ENCODE data around the gene A2ML1. TPM values are rescaled to one million over a fixed set of nuclear protein-coding genes. Genes with fewer than 3 reads are reported as not detected.

Gene A2ML1
- total and polyA plus RNA-seq, 12 donors, result 0.13 to 0.20 TPM; not detected in 10

DNA sequence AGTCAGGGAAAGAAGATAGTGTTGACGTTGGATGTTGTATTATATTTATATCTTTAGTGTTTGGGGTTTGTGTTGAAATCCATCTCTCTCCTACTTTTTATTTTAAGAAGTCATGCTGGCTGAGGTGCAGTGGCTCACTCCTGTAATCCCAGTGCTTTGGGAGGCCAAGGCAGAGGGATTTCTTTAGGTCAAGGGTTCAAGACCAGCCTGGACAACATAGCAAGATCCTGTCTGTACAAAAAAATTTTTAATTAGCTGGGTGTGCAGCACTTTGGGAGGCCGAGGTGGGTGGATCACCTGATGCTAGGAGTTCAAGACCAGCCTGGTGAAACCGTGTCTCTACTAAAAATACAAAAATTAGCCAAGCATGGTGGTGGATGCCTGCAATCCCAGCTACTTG is 23.9 kb downstream of the A2ML1 start:
- H3K27ac ChIP-seq, result no peak overlapping the region
- H3K36me3 ChIP-seq, result no peaks in the 10 kb centered on the region
- H3K27me3 ChIP-seq, result no peaks in the 10 kb centered on the region
- intact Hi-C loops (cut with DNase I), result no loop called here
- DNase-seq (no peak), ATAC-seq (no peak)
- no peaks in the 10 kb centered on the region for H3K9me3 ChIP-seq
- 69 to 75% methylated on average over 3 of the region's 3 CpGs for WGBS, 2 donors
- TF ChIP-seq, protein P1, sequence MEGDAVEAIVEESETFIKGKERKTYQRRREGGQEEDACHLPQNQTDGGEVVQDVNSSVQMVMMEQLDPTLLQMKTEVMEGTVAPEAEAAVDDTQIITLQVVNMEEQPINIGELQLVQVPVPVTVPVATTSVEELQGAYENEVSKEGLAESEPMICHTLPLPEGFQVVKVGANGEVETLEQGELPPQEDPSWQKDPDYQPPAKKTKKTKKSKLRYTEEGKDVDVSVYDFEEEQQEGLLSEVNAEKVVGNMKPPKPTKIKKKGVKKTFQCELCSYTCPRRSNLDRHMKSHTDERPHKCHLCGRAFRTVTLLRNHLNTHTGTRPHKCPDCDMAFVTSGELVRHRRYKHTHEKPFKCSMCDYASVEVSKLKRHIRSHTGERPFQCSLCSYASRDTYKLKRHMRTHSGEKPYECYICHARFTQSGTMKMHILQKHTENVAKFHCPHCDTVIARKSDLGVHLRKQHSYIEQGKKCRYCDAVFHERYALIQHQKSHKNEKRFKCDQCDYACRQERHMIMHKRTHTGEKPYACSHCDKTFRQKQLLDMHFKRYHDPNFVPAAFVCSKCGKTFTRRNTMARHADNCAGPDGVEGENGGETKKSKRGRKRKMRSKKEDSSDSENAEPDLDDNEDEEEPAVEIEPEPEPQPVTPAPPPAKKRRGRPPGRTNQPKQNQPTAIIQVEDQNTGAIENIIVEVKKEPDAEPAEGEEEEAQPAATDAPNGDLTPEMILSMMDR (IDR thresholded peaks at IDR 0.05), result no peak
- peaks cover 0 to 10% (median 7%) of the 10 kb centered on the region in 9 donors for H3K4me1 ChIP-seq
- no peak overlapping the region for H3K4me3 ChIP-seq

DNA sequence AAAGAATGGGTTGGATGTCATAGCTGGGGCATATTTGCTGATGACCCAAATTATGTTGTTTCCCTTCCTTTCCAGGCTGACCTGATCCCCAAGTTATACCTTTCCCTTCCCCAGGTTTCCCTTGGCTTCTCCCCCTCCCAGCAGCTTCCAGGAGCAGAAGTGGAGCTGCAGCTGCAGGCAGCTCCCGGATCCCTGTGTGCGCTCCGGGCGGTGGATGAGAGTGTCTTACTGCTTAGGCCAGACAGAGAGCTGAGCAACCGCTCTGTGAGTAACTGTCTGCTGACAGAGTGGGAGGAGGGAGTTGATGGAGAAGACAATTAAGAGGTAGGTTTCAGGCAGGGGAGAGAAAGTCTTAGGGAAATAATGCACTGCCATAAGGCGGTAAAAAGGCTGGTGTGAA is 25.0 kb downstream of the A2ML1 start:
- DNase-seq (no peak), ATAC-seq (no peak)
- H3K27ac ChIP-seq, result no peak overlapping the region
- H3K36me3 ChIP-seq, result no peaks in the 10 kb centered on the region
- TF ChIP-seq, protein P1 (IDR thresholded peaks at IDR 0.05), result no peak
- H3K4me3 ChIP-seq, result no peak overlapping the region
- intact Hi-C loops (cut with DNase I), result no loop called here
- no peaks in the 10 kb centered on the region for H3K27me3 ChIP-seq
- 88 to 93% methylated on average over 6 of the region's 6 CpGs for WGBS, 2 donors
- no peaks in the 10 kb centered on the region for H3K9me3 ChIP-seq
- H3K4me1 ChIP-seq, result peaks cover 0 to 12% (median 7%) of the 10 kb centered on the region in 9 donors

DNA sequence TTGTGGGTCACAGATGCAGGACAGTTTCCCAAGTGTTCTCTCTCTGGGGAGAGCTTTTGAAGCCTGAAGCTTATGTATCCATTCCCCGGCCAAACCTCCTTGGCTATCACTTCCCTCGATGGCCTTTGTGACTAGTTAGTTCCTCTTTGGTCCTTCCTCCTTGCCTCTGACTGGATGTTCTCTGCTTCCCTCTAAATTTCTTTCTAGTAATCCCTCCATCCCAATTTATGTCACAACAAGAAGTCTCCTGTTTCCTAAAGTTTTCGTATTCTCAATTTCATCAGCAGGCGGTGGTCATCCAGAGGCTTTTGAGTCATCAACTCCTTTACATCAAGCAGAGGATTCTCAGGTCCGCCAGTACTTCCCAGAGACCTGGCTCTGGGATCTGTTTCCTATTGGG is 27.5 kb downstream of the A2ML1 start:
- TF ChIP-seq, protein P1 (IDR thresholded peaks at IDR 0.05), result no peak
- Histone ChIP-seq H3K4me3 (no peak overlapping the region), H3K36me3 (no peaks in the 10 kb centered on the region), H3K27ac (no peak overlapping the region), H3K9me3 (no peaks in the 10 kb centered on the region), H3K27me3 (no peaks in the 10 kb centered on the region), H3K4me1 (peaks cover 0 to 14% (median 2%) of the 10 kb centered on the region in 9 donors)
- WGBS, 2 donors, result 82 to 86% methylated on average over 5 of the region's 5 CpGs
- DNase-seq, result no peak
- no peak for ATAC-seq
- intact Hi-C loops (cut with DNase I), result loop anchor here in 1 of 10 donors (10.0 kb wide), 1 partner anchor 165 kb away; no protein-coding TSS in a partner anchor

DNA sequence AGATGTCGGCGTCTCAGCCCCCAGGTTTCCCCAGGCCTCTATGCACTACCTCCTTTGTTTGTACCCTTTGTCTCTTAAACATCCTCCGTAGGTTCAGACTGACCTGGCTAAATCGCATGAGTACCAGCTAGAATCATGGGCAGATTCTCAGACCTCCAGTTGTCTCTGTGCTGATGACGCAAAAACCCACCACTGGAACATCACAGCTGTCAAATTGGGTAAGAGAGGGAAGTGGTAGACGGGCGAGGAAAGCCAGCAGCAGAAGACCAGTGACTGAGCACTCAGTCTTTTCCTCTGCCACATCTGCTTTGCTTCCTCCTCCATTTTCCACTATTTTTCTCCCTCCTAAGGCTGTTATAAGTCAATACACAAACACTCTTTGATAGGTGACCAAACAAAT is 29.7 kb downstream of the A2ML1 start:
- intact Hi-C loops (cut with DNase I), result loop anchor here in 1 of 10 donors (10.0 kb wide), 1 partner anchor 167 kb away; no protein-coding TSS in a partner anchor
- TF ChIP-seq, protein P1 (IDR thresholded peaks at IDR 0.05), result no peak
- ATAC-seq, result peak in 2 of 8 donors; percentile 15 to 16
- Histone ChIP-seq H3K27ac (no peak overlapping the region), H3K27me3 (no peaks in the 10 kb centered on the region), H3K36me3 (no peaks in the 10 kb centered on the region), H3K4me1 (peaks cover 0 to 14% (median 0%) of the 10 kb centered on the region in 9 donors), H3K4me3 (no peak overlapping the region), H3K9me3 (no peaks in the 10 kb centered on the region)
- WGBS, 2 donors, result 69 to 76% methylated on average over 7 of the region's 7 CpGs
- no peak for DNase-seq

All from heart right ventricle (tissue), 16 donors.